SW480 (cell line): ENCODE results near the gene BTBD16.
A peak's percentile ranks its signal among the peaks of the same experiment; 100 is the strongest.

Experiments
- DNase-seq: peaks from one replicate; pipeline ENCODE4 v3.0.0-alpha.2; 2016; ENCODE audit warnings: low spot score

The BTBD16 gene

GRCh38 chr10:122248356-122249302 is 22.5 kb upstream of the BTBD16 start:
- no peak for DNase-seq

DNA sequence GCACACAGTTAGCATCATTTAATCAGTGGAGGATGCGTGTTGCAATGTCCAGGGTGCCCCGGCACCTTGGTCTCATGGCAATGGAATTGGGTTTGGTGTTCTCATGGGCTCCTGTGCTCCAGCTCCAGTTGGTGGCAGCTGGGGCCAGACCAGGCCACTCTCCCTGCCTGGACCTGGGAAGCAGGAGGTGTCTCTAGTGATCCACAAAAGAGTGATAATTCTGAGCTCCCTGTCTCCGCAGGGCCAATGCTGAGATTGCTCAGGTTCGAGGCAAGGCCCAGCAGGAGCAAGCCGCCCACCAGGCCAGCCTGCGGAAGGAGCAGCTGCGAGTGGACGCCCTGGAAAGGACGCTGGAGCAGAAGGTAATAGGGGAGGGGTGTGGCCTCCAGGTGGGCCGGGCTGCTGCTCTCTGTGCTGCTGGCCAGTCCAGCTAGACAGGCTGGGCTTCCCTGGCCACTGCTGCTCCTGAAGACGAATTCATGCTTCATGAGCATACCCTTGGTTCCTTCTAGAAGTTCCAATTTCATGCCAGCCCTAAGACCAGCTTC is 21.7 kb upstream of the BTBD16 start:
- no peak for DNase-seq

DNA sequence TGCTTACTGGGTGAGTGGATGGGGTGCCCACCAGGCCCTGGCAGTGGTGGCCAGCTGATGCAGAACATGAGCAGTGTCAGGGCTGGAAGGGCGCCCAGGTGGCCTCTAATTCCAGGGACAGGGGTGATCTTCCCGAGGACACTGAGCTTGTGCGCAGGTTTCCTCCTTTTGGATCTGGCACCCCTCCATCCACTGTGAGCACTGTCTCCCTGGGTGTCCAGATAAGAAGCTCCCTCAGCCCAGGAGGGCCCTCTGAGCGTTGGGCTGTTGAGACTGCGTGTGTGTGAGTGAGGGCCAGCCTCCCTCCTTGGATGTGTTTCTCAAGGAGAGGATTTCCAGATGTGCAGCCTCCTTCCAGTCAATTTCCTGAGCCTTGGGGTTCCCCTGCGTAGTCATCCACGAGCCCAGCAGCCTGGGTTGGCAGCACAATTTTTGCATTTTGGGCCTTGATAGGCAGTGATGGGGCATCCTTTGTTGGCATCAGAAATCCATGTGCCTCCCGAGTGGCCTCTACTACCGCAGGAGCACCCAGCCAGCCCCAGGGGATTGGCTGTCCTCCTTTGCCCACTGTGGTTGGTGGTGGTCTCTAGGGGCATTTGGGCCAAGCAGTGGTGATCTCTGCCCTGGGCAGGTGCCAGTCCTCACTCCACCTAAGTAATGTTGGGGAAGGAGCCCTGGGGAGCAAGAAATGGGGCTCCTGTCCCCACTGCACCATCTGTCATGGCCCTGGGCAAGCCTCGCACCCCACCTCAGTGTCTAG is 20.9 kb upstream of the BTBD16 start:
- no peak for DNase-seq

GRCh38 chr10:122251459-122252255 is 19.4 kb upstream of the BTBD16 start:
- no peak for DNase-seq

DNA sequence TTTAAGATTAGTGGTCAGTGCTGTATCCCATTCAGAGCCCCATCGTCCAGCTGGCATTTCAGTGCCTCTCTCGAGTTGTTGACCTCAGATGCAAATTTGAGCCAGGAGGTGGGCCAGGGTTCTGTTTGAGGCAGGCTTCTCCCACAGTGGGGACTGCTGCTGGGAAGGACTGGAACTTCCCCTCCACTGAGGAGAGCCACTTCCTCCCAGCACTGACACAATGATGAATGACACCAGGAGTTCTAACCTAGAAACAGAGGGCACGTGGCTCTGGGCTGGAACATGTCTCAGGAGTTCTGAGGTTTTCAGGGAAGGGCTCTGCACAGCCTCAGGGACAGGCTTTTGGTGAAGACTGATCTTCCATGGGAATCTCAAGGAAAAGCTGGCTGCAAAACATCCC is 18.3 kb upstream of the BTBD16 start:
- DNase-seq = no peak

DNA sequence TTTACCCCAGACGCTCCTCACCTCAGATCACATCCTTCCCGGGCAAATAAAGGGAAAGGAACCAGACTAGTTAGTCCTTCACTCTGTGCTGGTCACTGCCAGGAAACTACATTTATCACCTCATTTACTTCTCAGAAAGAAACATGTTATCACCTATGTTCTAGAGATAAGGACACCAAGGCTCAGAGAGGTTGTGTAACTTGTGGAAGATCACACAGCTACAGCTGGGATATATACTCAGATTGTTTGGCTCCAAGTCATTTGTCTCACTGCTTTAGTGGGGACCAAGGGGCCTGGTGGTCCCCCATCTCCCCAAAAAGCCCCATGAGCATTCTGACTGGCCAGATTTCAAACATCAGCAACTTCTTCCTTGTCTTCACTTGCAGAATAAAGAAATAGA is 17.5 kb upstream of the BTBD16 start:
- DNase-seq = no peak

DNA sequence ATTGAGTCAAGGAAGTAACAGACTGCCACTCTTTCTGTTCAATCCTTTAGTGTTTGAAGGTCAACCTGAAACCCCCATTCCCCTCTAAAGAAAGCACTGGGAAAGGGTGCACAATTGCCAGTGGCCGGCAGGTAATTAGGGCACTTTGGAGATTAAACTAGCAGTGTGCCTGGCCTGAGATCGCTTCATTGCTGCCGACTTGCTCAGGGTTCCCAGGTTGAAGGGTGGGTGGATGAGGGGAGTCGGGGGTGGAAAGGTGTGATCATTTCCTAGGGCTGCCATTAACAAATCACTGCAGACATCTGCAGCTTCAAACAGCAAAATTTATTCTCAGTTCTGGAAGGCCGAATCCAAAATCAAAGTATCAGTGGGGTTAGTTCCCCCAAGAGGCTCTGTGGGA is 16.3 kb upstream of the BTBD16 start:
- no peak for DNase-seq

- no peak for DNase-seq
These were observed 15.4 kb upstream of the BTBD16 start for GRCh38 chr10:122255509-122256301.

DNA sequence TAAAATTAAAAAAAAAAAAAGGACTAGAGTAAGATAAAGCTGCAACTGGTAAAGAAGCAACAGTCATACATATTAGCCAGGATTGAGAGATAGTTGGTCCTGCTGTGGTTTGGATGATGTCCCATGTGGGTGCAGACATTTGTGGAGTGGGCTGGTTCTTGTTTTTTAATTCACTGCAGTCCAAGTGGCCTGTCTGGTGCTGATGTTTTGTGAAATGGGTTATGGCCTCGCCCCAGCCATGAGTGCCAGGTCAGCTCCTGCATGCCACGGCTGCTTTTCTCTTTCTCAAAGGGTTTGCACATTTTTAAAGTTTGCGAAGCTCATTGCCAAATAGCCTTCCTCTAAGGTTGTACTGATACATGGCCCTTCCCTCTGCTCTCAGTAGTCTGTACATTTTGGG is 14.1 kb upstream of the BTBD16 start:
- DNase-seq = no peak

GRCh38 chr10:122258136-122259074 is 12.7 kb upstream of the BTBD16 start:
- DNase-seq = no peak

GRCh38 chr10:122259075-122259466 is 12.0 kb upstream of the BTBD16 start:
- no peak for DNase-seq

DNA sequence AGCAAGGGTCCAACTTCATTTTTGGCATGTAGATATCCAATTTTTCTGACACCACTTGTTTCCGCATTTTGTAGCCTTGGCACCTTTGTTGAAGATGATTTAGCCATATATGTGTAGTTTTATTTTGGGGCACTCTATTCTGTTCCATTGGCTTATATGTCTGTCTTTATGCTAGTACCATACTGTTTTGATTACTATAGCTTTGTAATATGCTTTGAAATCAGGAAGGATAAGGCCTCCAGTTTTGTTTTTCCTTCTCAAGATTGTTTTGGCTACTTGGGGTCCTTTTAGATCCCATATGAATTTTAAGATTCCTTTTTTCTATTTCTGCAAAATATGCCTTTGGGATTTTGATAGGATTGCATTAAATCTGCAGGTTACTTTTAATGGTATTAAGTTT is 9.5 kb upstream of the BTBD16 start:
- no peak for DNase-seq

GRCh38 chr10:122263971-122264370 is 7.1 kb upstream of the BTBD16 start:
- DNase-seq = no peak

DNA sequence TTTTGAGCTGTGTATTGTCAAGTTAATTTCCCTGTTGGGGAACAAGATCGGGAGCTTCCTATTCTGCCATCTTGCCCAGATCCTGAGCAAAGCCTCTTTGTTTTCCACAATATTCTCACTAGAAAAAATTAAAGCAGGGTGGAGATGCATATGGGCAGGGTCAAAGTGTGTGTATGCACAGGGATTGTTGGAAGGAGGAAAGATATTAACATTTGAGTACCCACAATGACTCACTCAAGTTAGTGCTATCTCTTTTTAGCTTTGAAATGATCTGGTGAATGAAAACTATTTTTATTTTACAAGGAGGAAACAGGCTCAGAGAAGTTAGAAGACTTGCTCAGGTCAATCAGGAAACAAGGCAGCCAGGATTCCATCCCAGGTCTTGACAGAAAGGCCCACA is 6.7 kb upstream of the BTBD16 start:
- DNase-seq = no peak

DNA sequence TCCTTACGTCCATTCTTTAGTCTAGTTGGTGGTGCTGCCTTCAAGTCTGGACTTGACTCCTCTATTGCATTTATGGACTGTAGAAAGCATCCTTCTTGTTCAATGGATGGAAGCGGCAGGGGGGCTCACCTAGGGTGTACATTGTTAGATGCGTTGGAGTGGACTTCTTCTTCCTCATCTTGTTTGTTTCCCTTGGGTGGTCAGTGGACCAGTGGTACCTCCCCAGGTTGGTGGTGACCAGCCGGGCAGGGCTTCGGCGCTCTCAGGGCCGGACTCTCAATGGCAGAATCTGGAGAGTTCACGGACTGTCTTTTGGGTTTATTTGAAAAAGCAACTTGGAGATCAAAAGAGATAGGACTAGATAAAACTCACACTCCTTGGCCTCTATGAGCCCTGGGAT is 6.2 kb upstream of the BTBD16 start:
- no peak for DNase-seq

DNA sequence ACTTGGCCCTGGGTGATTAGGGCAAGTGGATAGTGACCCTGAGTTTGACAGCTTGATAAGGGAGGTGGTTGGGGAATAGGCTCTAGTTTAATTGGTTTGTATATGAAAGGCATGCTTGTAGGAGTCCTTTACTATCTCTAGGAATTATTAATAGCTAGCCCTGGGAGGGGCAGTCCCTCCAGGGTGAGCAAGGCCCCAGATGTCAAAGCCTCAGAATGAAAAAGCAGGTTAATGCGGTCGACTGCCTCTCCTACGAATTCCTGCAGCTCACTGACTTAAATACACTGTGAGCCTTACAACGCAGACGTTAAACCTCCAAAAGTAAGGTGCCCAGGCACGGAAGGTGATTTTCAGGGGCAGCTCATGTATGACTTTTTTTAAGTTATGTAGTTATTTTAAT is 5.2 kb upstream of the BTBD16 start:
- no peak for DNase-seq

GRCh38 chr10:122267849-122268737 is 3.0 kb upstream of the BTBD16 start:
- DNase-seq = peak; percentile 36

- no peak for DNase-seq
These were observed 1.9 kb upstream of the BTBD16 start for GRCh38 chr10:122269059-122269687.
